ENCODE measurements around the gene C1orf216. TPM values are rescaled to one million over a fixed set of nuclear protein-coding genes. Genes with fewer than 3 reads are reported as not detected.

The C1orf216 gene
- total and polyA plus RNA-seq, 2 of the 8 experiments (the other 6 are each of a cell fraction or from before 2014, with no cell fraction given) = 7.5 to 10.8 TPM

GRCh38 chr1:35764283-35764682 lies 45.6 kb upstream of the C1orf216 start:
- POLR2A ChIA-PET (ENCODE audit: partially characterized antibody) = interaction anchor here (0.7 kb wide), 1 partner anchor 49 kb away, joined by 3 read pairs; no protein-coding TSS in a partner anchor
- H3K27me3 ChIP-seq (replicated peaks in 1 of 4; ENCODE audit: control insufficient read depth in 3 of 4, extremely low read depth in 1 of 4, insufficient read depth in 3 of 4, low read length in 3 of 4) = no peaks in the 10 kb centered on the region
- no peak overlapping the region for H3K27ac ChIP-seq (ENCODE audit: low read depth, low read length)
- H3K4ac ChIP-seq (replicated peaks; ENCODE audit: insufficient read length, low read depth, low read length) = no peak overlapping the region
- H3K56ac ChIP-seq (replicated peaks; ENCODE audit: insufficient read length, low read depth, low read length) = no peak overlapping the region
- peaks cover 2 to 38% of the 10 kb centered on the region in 2 experiments; a peak in 3 of 4 replicates for H3K79me2 ChIP-seq (ENCODE audit: control insufficient read depth in 1 of 2, insufficient read depth in 2 of 2, low read length in 2 of 2)
- H2BK12ac ChIP-seq (ENCODE audit: low read depth, low read length) = no peak overlapping the region
- no peak overlapping the region for H2BK5ac ChIP-seq (ENCODE audit: low read depth, low read length)
- H3K23me2 ChIP-seq (ENCODE audit: low read depth, low read length) = no peaks in the 10 kb centered on the region
- no peak overlapping the region for H2BK120ac ChIP-seq (replicated peaks; ENCODE audit: low read depth, low read length)
- H2BK15ac ChIP-seq (ENCODE audit: low read length) = no peak overlapping the region
- no peak overlapping the region for H3K23ac ChIP-seq (ENCODE audit: insufficient read length)
- no peak overlapping the region for H3K18ac ChIP-seq (ENCODE audit: extremely low read depth, low read length)
- H2BK20ac ChIP-seq (ENCODE audit: low read length) = no peak overlapping the region
- no peak overlapping the region for H2AFZ ChIP-seq (ENCODE audit: low read length)
- no peak overlapping the region for H3K9ac ChIP-seq (replicated peaks in 1 of 4; ENCODE audit: extremely low read depth in 1 of 4, low read depth in 3 of 4, low read length in 3 of 4)
- H4K5ac ChIP-seq (ENCODE audit: insufficient read length, low read depth, low read length) = no peak overlapping the region
- H3K4me1 ChIP-seq (replicated peaks in 1 of 4; ENCODE audit: control insufficient read depth in 3 of 4, insufficient read depth in 4 of 4, low read length in 3 of 4) = no peaks in the 10 kb centered on the region; a peak in 1 of 7 replicates
- peaks cover 0 to 5% of the 10 kb centered on the region in 2 experiments for H4K20me1 ChIP-seq (replicated peaks in 1 of 2; ENCODE audit: control insufficient read depth in 1 of 2, insufficient read depth in 2 of 2, low read length in 2 of 2)
- no peak overlapping the region for H3K4me2 ChIP-seq (ENCODE audit: insufficient read depth in 1 of 2, low read depth in 2 of 2, low read length in 2 of 2)
- no peak overlapping the region for H3K14ac ChIP-seq (ENCODE audit: insufficient read length)
- H3K9me3 ChIP-seq (ENCODE audit: insufficient read depth in 2 of 2, low read depth in 1 of 2, low read length in 1 of 2) = no peaks in the 10 kb centered on the region
- CTCF ChIA-PET (ENCODE audit: partially characterized antibody) = interaction anchor here (1.4 kb wide), 1 partner anchor 38 kb away, joined by 3 read pairs; no protein-coding TSS in a partner anchor
- H3K79me1 ChIP-seq (ENCODE audit: low read depth, low read length) = no peaks in the 10 kb centered on the region
- DNase-seq (ENCODE audit: low read depth in 1 of 2, low spot score in 2 of 2) (no peak), FAIRE-seq (no peak)
- no peak overlapping the region for H2AK5ac ChIP-seq (ENCODE audit: low read depth, low read length)
- peaks cover 3 to 50% (median 24%) of the 10 kb centered on the region in 4 experiments for H3K36me3 ChIP-seq (ENCODE audit: control insufficient read depth in 2 of 4, insufficient read depth in 4 of 4, low read length in 3 of 4)
- no peak overlapping the region for H4K91ac ChIP-seq (replicated peaks; ENCODE audit: insufficient read length, low read length)
- no peak overlapping the region for H4K8ac ChIP-seq (ENCODE audit: extremely low read depth, insufficient read depth, low read length)
- H3K4me3 ChIP-seq (ENCODE audit: extremely low read depth in 1 of 4, insufficient read depth in 2 of 4, low read depth in 3 of 4, low read length in 4 of 4) = no peak overlapping the region
- 100% methylated on average over 3 of the region's 3 CpGs; no CpG with 5 or more reads in 1 of the 2 experiments for WGBS, 2 experiments (ENCODE audit: extremely low coverage in 1 of 2, insufficient coverage in 1 of 2, insufficient read length in 1 of 2, insufficient replicate concordance in 2 of 2, low coverage in 1 of 2, low lambda C conversion rate in 2 of 2, missing lambda C conversion rate in 1 of 2)
- no peak for TF ChIP-seq NANOG (IDR thresholded peaks at IDR 0.05; ENCODE audit: insufficient read depth, low read depth, low read length, poor library complexity, severe bottlenecking)
- TF ChIP-seq CTBP2 (IDR thresholded peaks at IDR 0.05; ENCODE audit: borderline replicate concordance, insufficient read depth, insufficient read length, low read length) = no peak
- no peak for TF ChIP-seq NRF1 (IDR thresholded peaks at IDR 0.05; ENCODE audit: low read depth, low read length)
- no peak for TF ChIP-seq GABPA (IDR thresholded peaks at IDR 0.05; ENCODE audit: borderline replicate concordance, insufficient read depth, low read length)
- no peak for TF ChIP-seq YY1 (IDR thresholded peaks at IDR 0.05; ENCODE audit: low read depth, low read length)
- TF ChIP-seq SIX5 (IDR thresholded peaks at IDR 0.05; ENCODE audit: low read depth, low read length) = no peak
- no peak for TF ChIP-seq FOSL1 (IDR thresholded peaks at IDR 0.05; ENCODE audit: insufficient read depth, low read depth, low read length)
- TF ChIP-seq CHD1 (IDR thresholded peaks at IDR 0.05; ENCODE audit: low read depth, low read length) = no peak
- TF ChIP-seq HDAC6 (IDR thresholded peaks at IDR 0.05; ENCODE audit: low read depth, low read length) = no peak
- TF ChIP-seq ZNF274 (IDR thresholded peaks at IDR 0.05; ENCODE audit: borderline replicate concordance, extremely low read depth, low read length) = no peak
- TF ChIP-seq BACH1 (IDR thresholded peaks at IDR 0.05; ENCODE audit: low read length) = no peak
- TF ChIP-seq SP4 (IDR thresholded peaks at IDR 0.05; ENCODE audit: low read length) = no peak
- no peak for TF ChIP-seq MAX (IDR thresholded peaks at IDR 0.05)
